COLO829 (cell line): ENCODE data around the gene BAZ1B.
"Not testable (repeated sequence)": the region's sequence is repeated elsewhere in the genome, so short reads cannot be mapped to it uniquely, and the experiment has no call there.

Experiments
- DNase-seq: peaks from one replicate; pipeline ENCODE4 v3.0.0; 2012; ENCODE audit warnings: low spot score

Gene BAZ1B

GRCh38 chr7:73426016-73426415 lies 96.1 kb downstream of the BAZ1B start:
- DNase-seq = no peak

GRCh38 chr7:73425356-73425983 lies 96.6 kb downstream of the BAZ1B start:
- no peak for DNase-seq

- DNase-seq = no peak
Observed at GRCh38 chr7:73424489-73424885, 97.6 kb downstream of the BAZ1B start.

- peak; percentile 79 for DNase-seq
Observed at GRCh38 chr7:73423519-73424488, 98.3 kb downstream of the BAZ1B start.

GRCh38 chr7:73420610-73421009 lies 101.5 kb downstream of the BAZ1B start:
- DNase-seq = not testable (repeated sequence)

GRCh38 chr7:73420016-73420415 lies 102.1 kb downstream of the BAZ1B start:
- DNase-seq = not testable (repeated sequence)

GRCh38 chr7:73418113-73418703 lies 103.9 kb downstream of the BAZ1B start:
- DNase-seq = no peak

- DNase-seq = not testable (repeated sequence)
Observed at GRCh38 chr7:73410541-73411131, 111.5 kb downstream of the BAZ1B start.

- DNase-seq = not testable (repeated sequence)
Observed at GRCh38 chr7:73404860-73405259, 117.2 kb downstream of the BAZ1B start.

- DNase-seq = not testable (repeated sequence)
Observed at GRCh38 chr7:73399185-73400050, 122.7 kb downstream of the BAZ1B start.

- no peak for DNase-seq
Observed at GRCh38 chr7:73397521-73398281, 124.4 kb downstream of the BAZ1B start.

GRCh38 chr7:73395538-73396503 lies 126.3 kb downstream of the BAZ1B start:
- no peak for DNase-seq

GRCh38 chr7:73394422-73394821 lies 127.7 kb downstream of the BAZ1B start:
- DNase-seq = no peak

GRCh38 chr7:73391396-73391795 lies 130.7 kb downstream of the BAZ1B start:
- DNase-seq = no peak
